ENCODE results near the gene IFT52. TPM values are rescaled to one million over a fixed set of nuclear protein-coding genes. Genes with fewer than 3 reads are reported as not detected.

Gene IFT52
- total and polyA plus RNA-seq, 2 experiments from 2014 or later = 21.8 to 39.8 TPM

DNA sequence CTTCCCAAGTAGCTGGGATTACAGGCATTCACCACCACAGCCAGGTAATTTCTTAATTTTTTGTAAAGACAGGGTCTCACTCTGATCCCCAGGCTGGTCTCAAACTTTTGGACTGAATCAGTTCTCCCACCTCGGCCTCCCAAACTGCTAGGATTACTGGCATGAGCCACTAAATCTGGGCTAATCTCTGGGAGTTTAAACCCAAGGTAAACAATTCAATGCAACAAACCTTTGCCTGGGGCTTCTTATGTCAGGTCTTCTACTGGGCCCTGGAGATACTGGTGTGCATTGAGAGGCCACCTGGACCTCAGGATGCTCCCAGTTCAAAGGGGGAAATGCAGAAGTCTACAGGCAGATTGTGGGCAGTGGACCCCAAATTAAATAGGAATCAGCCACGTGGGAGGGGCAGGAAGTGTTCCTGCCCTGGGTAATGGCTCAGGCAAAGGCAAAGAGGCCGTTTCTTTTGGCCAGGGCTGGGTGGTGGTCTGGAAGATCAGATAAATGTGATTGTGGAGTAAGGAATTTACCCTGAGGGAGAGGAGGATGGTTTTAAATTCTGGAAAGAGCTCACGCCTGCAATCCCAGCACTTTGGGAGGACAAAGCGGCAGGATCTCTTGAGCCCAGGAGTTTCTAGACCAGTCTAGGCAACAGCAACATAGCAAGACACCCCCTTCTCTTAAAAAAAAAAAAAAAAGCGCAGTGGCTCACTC is 74.9 kb downstream of the IFT52 start:
- WGBS (ENCODE audit: low lambda C conversion rate, missing lambda C conversion rate) = 53% methylated on average over 6 of the region's 6 CpGs

DNA sequence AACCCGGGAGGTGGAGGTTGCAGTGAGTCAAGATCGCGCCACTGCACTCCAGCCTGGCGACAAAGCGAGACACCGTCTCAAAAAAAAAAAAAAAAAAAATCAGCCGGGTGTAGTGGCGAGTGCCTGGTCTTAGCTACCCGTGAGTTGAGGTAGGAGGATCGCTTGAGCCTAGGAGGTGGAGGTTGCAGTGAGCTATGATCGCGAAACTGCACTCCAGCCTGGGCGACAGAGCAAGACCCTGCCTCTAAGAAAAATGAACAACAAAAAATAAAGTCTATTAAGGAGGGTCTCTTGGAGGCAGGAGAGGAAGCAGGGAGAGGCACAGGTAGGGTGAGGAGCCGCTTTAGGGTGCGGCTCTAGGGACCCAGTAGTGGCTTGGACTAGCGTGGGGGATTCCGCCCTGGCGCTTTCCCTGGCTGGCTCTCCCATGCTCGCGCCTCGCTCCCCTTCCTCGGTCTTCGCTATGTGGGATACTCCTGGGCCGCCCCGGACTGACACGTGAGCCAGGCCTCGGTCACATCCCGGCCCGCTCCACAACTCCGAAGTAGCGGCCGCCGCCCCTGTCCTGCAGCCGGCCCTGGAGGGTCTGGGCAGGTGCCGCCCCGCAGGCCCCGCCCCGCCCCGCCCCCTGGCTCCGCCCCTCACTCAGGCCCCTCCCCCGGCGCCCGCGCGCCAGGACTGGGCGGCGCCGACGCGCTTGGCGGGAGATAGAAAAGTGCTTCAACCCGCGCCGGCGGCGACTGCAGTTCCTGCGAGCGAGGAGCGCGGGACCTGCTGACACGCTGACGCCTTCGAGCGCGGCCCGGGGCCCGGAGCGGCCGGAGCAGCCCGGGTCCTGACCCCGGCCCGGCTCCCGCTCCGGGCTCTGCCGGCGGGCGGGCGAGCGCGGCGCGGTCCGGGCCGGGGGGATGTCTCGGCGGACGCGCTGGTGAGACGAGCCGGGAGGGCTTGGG is 75.9 kb downstream of the IFT52 start, which contains the start of gene MYBL2:
MYBL2 (plus strand) TSS at position 739 of the 953 bp plus-strand sequence; CDS start at position 909, 170 bp downstream.
- H2AFZ ChIP-seq = peak within 1 kb of the TSS; percentile 84
- DNase-seq (ENCODE audit: low spot score) = peak; percentile 88
- peak within 1 kb of the TSS; percentile 33 for H3K4me3 ChIP-seq
- peaks cover 12% of the 10 kb centered on the region for H3K4me1 ChIP-seq (ENCODE audit: insufficient read depth)
- no peaks in the 10 kb centered on the region for H3K9me3 ChIP-seq (ENCODE audit: low read depth)
- H3K79me2 ChIP-seq = no peaks in the 10 kb centered on the region
- H3K27me3 ChIP-seq = peaks cover 4% of the 10 kb centered on the region
- H3K36me3 ChIP-seq (replicated peaks; ENCODE audit: insufficient read depth, low read depth) = no peaks in the 10 kb centered on the region
- 30% methylated on average over 37 of the region's 90 CpGs for whole genome bisulfite sequencing (ENCODE audit: low lambda C conversion rate, missing lambda C conversion rate)
- no peaks in the 10 kb centered on the region for H3K9me2 ChIP-seq (replicated peaks; ENCODE audit: insufficient read depth)
- TF ChIP-seq, protein P1, sequence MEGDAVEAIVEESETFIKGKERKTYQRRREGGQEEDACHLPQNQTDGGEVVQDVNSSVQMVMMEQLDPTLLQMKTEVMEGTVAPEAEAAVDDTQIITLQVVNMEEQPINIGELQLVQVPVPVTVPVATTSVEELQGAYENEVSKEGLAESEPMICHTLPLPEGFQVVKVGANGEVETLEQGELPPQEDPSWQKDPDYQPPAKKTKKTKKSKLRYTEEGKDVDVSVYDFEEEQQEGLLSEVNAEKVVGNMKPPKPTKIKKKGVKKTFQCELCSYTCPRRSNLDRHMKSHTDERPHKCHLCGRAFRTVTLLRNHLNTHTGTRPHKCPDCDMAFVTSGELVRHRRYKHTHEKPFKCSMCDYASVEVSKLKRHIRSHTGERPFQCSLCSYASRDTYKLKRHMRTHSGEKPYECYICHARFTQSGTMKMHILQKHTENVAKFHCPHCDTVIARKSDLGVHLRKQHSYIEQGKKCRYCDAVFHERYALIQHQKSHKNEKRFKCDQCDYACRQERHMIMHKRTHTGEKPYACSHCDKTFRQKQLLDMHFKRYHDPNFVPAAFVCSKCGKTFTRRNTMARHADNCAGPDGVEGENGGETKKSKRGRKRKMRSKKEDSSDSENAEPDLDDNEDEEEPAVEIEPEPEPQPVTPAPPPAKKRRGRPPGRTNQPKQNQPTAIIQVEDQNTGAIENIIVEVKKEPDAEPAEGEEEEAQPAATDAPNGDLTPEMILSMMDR (IDR thresholded peaks at IDR 0.05; ENCODE audit: poor library complexity) = no peak
- TF ChIP-seq EZH2phosphoT487 (IDR thresholded peaks at IDR 0.05; ENCODE audit: low read depth, severe bottlenecking, unreplicated experiment) (no peak), EZH2 (IDR thresholded peaks at IDR 0.05; ENCODE audit: borderline replicate concordance) (no peak)
- peak within 1 kb of the TSS; percentile 88 for H3K4me2 ChIP-seq
- no peaks in the 10 kb centered on the region for H4K20me1 ChIP-seq (ENCODE audit: insufficient read depth, poor library complexity, severe bottlenecking)
- no peak within 1 kb of the TSS for H3K27ac ChIP-seq

More for the DNA sequence above, 74.9 kb downstream of the IFT52 start:
- peaks cover 12% of the 10 kb centered on the region for H3K4me1 ChIP-seq (ENCODE audit: insufficient read depth)
- no peak overlapping the region for H2AFZ ChIP-seq
- H3K9me3 ChIP-seq (ENCODE audit: low read depth) = no peaks in the 10 kb centered on the region
- H3K9me2 ChIP-seq (replicated peaks; ENCODE audit: insufficient read depth) = no peaks in the 10 kb centered on the region
- peaks cover 4% of the 10 kb centered on the region for H3K27me3 ChIP-seq
- H4K20me1 ChIP-seq (ENCODE audit: insufficient read depth, poor library complexity, severe bottlenecking) = no peaks in the 10 kb centered on the region
- no peaks in the 10 kb centered on the region for H3K36me3 ChIP-seq (replicated peaks; ENCODE audit: insufficient read depth, low read depth)
- DNase-seq (ENCODE audit: low spot score) = no peak
- TF ChIP-seq, protein P1 (IDR thresholded peaks at IDR 0.05; ENCODE audit: poor library complexity) = no peak
- TF ChIP-seq EZH2 (IDR thresholded peaks at IDR 0.05; ENCODE audit: borderline replicate concordance) = no peak
- no peak for TF ChIP-seq EZH2phosphoT487 (IDR thresholded peaks at IDR 0.05; ENCODE audit: low read depth, severe bottlenecking, unreplicated experiment)
- H3K4me3 ChIP-seq = no peak overlapping the region
- no peak overlapping the region for H3K4me2 ChIP-seq
- H3K79me2 ChIP-seq = no peaks in the 10 kb centered on the region
- H3K27ac ChIP-seq = no peak overlapping the region

DNA sequence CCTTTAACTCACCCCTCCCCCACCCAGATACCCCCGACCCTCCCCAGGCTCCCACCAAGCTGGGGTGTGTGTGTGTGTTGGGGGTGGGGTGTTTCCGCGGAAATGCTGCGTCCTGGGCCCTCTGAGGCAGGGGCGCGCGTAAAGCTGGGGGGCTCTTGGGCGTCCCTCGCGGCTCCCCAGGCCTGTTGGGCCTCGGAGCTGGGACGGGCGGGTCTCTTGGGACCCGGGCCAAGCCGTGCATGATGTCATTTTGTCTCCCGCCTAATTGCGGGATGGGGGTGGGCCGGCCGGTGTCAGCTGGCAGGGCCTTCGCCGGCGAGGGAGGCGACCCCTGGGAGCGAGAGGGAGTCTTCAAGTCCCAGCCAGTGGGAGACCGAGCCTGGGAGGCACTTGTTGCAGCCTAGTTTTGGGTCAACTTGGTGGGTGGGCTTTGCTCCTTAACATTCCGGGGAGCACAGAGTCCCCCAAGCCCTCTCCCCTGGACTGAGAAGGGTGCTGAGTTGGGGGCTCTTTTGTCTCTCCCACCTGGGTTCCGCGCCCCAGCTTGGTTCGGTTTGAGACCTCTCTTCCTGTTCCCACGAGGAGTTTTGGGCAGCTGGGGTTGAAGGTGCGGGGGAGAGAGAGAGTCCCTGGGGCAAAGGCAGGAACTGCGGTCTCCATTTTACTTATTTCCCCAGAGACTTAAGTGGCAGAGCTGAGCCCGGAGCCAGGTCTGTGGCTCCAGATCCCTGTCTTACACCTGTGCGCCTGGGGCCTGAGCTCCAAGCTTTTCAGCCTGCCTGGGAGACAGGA is 76.8 kb downstream of the IFT52 start:
- no peak for TF ChIP-seq EZH2phosphoT487 (IDR thresholded peaks at IDR 0.05; ENCODE audit: low read depth, severe bottlenecking, unreplicated experiment)
- no peaks in the 10 kb centered on the region for H3K79me2 ChIP-seq
- H3K4me3 ChIP-seq = peak overlapping the region; percentile 33
- H3K9me3 ChIP-seq (ENCODE audit: low read depth) = no peaks in the 10 kb centered on the region
- H3K9me2 ChIP-seq (replicated peaks; ENCODE audit: insufficient read depth) = no peaks in the 10 kb centered on the region
- H3K36me3 ChIP-seq (replicated peaks; ENCODE audit: insufficient read depth, low read depth) = no peaks in the 10 kb centered on the region
- WGBS (ENCODE audit: low lambda C conversion rate, missing lambda C conversion rate) = 10% methylated on average over 23 of the region's 34 CpGs
- H3K27ac ChIP-seq = no peak overlapping the region
- H3K4me2 ChIP-seq = peak overlapping the region; percentile 88
- no peak for DNase-seq (ENCODE audit: low spot score)
- H3K27me3 ChIP-seq = peaks cover 4% of the 10 kb centered on the region
- no peaks in the 10 kb centered on the region for H4K20me1 ChIP-seq (ENCODE audit: insufficient read depth, poor library complexity, severe bottlenecking)
- H3K4me1 ChIP-seq (ENCODE audit: insufficient read depth) = peaks cover 12% of the 10 kb centered on the region
- no peak overlapping the region for H2AFZ ChIP-seq

Data from hepatocyte (in vitro differentiated cells).